ENCODE results near the gene ISYNA1.

Gene ISYNA1

GRCh38 chr19:18396471-18397241 lies 41.3 kb downstream of the ISYNA1 start:
- H3K36me3 ChIP-seq (ENCODE audit: control insufficient read depth, insufficient read depth, low read length), result no peaks in the 10 kb centered on the region
- H3K27ac ChIP-seq (ENCODE audit: low read depth, low read length), result no peak overlapping the region
- no peaks in the 10 kb centered on the region for H3K4me1 ChIP-seq (ENCODE audit: control insufficient read depth, insufficient read depth, low read length)
- H3K27me3 ChIP-seq (ENCODE audit: control insufficient read depth, insufficient read depth, low read length), result peaks cover 8% of the 10 kb centered on the region
- peak overlapping the region; percentile 23 for H3K4me3 ChIP-seq (ENCODE audit: low read length)
- H3K9ac ChIP-seq (ENCODE audit: low read length), result no peak overlapping the region

- Histone ChIP-seq H3K4me1 (ENCODE audit: control insufficient read depth, insufficient read depth, low read length) (no peaks in the 10 kb centered on the region), H3K27ac (ENCODE audit: low read depth, low read length) (no peak overlapping the region), H3K4me3 (ENCODE audit: low read length) (no peak overlapping the region), H3K9ac (ENCODE audit: low read length) (no peak overlapping the region), H3K36me3 (ENCODE audit: control insufficient read depth, insufficient read depth, low read length) (no peaks in the 10 kb centered on the region), H3K27me3 (ENCODE audit: control insufficient read depth, insufficient read depth, low read length) (peaks cover 8% of the 10 kb centered on the region)
Observed at GRCh38 chr19:18393836-18394235, 44.1 kb downstream of the ISYNA1 start.

GRCh38 chr19:18392926-18393325 lies 45.0 kb downstream of the ISYNA1 start:
- Histone ChIP-seq H3K27me3 (ENCODE audit: control insufficient read depth, insufficient read depth, low read length) (peaks cover 8% of the 10 kb centered on the region), H3K9ac (ENCODE audit: low read length) (no peak overlapping the region), H3K4me3 (ENCODE audit: low read length) (no peak overlapping the region), H3K36me3 (ENCODE audit: control insufficient read depth, insufficient read depth, low read length) (no peaks in the 10 kb centered on the region), H3K4me1 (ENCODE audit: control insufficient read depth, insufficient read depth, low read length) (no peaks in the 10 kb centered on the region), H3K27ac (ENCODE audit: low read depth, low read length) (no peak overlapping the region)

GRCh38 chr19:18392417-18392816 lies 45.5 kb downstream of the ISYNA1 start:
- H3K4me3 ChIP-seq (ENCODE audit: low read length), result no peak overlapping the region
- peaks cover 8% of the 10 kb centered on the region for H3K27me3 ChIP-seq (ENCODE audit: control insufficient read depth, insufficient read depth, low read length)
- H3K27ac ChIP-seq (ENCODE audit: low read depth, low read length), result no peak overlapping the region
- H3K4me1 ChIP-seq (ENCODE audit: control insufficient read depth, insufficient read depth, low read length), result no peaks in the 10 kb centered on the region
- no peaks in the 10 kb centered on the region for H3K36me3 ChIP-seq (ENCODE audit: control insufficient read depth, insufficient read depth, low read length)
- no peak overlapping the region for H3K9ac ChIP-seq (ENCODE audit: low read length)

- Histone ChIP-seq H3K27me3 (ENCODE audit: control insufficient read depth, insufficient read depth, low read length) (peaks cover 7% of the 10 kb centered on the region), H3K36me3 (ENCODE audit: control insufficient read depth, insufficient read depth, low read length) (no peaks in the 10 kb centered on the region), H3K9ac (ENCODE audit: low read length) (no peak overlapping the region), H3K27ac (ENCODE audit: low read depth, low read length) (no peak overlapping the region), H3K4me3 (ENCODE audit: low read length) (no peak overlapping the region), H3K4me1 (ENCODE audit: control insufficient read depth, insufficient read depth, low read length) (no peaks in the 10 kb centered on the region)
Observed at GRCh38 chr19:18391509-18392075, 46.3 kb downstream of the ISYNA1 start.

GRCh38 chr19:18390065-18390907 lies 47.6 kb downstream of the ISYNA1 start:
- H3K4me1 ChIP-seq (ENCODE audit: control insufficient read depth, insufficient read depth, low read length), result no peaks in the 10 kb centered on the region
- H3K27ac ChIP-seq (ENCODE audit: low read depth, low read length), result no peak overlapping the region
- no peak overlapping the region for H3K4me3 ChIP-seq (ENCODE audit: low read length)
- no peak overlapping the region for H3K9ac ChIP-seq (ENCODE audit: low read length)
- peaks cover 5% of the 10 kb centered on the region for H3K27me3 ChIP-seq (ENCODE audit: control insufficient read depth, insufficient read depth, low read length)
- no peaks in the 10 kb centered on the region for H3K36me3 ChIP-seq (ENCODE audit: control insufficient read depth, insufficient read depth, low read length)

GRCh38 chr19:18389726-18390064 lies 48.2 kb downstream of the ISYNA1 start:
- H3K36me3 ChIP-seq (ENCODE audit: control insufficient read depth, insufficient read depth, low read length), result no peaks in the 10 kb centered on the region
- peaks cover 5% of the 10 kb centered on the region for H3K27me3 ChIP-seq (ENCODE audit: control insufficient read depth, insufficient read depth, low read length)
- no peaks in the 10 kb centered on the region for H3K4me1 ChIP-seq (ENCODE audit: control insufficient read depth, insufficient read depth, low read length)
- H3K4me3 ChIP-seq (ENCODE audit: low read length), result no peak overlapping the region
- H3K27ac ChIP-seq (ENCODE audit: low read depth, low read length), result no peak overlapping the region
- H3K9ac ChIP-seq (ENCODE audit: low read length), result no peak overlapping the region

- Histone ChIP-seq H3K36me3 (ENCODE audit: control insufficient read depth, insufficient read depth, low read length) (no peaks in the 10 kb centered on the region), H3K4me3 (ENCODE audit: low read length) (peak overlapping the region; percentile 45), H3K27me3 (ENCODE audit: control insufficient read depth, insufficient read depth, low read length) (peaks cover 5% of the 10 kb centered on the region), H3K9ac (ENCODE audit: low read length) (no peak overlapping the region), H3K27ac (ENCODE audit: low read depth, low read length) (no peak overlapping the region), H3K4me1 (ENCODE audit: control insufficient read depth, insufficient read depth, low read length) (no peaks in the 10 kb centered on the region)
Observed at GRCh38 chr19:18388960-18389725, 48.8 kb downstream of the ISYNA1 start.

- no peaks in the 10 kb centered on the region for H3K36me3 ChIP-seq (ENCODE audit: control insufficient read depth, insufficient read depth, low read length)
- peak overlapping the region; percentile 45 for H3K4me3 ChIP-seq (ENCODE audit: low read length)
- H3K4me1 ChIP-seq (ENCODE audit: control insufficient read depth, insufficient read depth, low read length), result no peaks in the 10 kb centered on the region
- H3K27me3 ChIP-seq (ENCODE audit: control insufficient read depth, insufficient read depth, low read length), result peaks cover 5% of the 10 kb centered on the region
- no peak overlapping the region for H3K9ac ChIP-seq (ENCODE audit: low read length)
- no peak overlapping the region for H3K27ac ChIP-seq (ENCODE audit: low read depth, low read length)
Observed at GRCh38 chr19:18388100-18388959, 49.6 kb downstream of the ISYNA1 start.

- Histone ChIP-seq H3K36me3 (ENCODE audit: control insufficient read depth, insufficient read depth, low read length) (no peaks in the 10 kb centered on the region), H3K4me3 (ENCODE audit: low read length) (peak overlapping the region; percentile 55), H3K4me1 (ENCODE audit: control insufficient read depth, insufficient read depth, low read length) (no peaks in the 10 kb centered on the region), H3K27ac (ENCODE audit: low read depth, low read length) (no peak overlapping the region), H3K27me3 (ENCODE audit: control insufficient read depth, insufficient read depth, low read length) (peaks cover 5% of the 10 kb centered on the region), H3K9ac (ENCODE audit: low read length) (no peak overlapping the region)
Observed at GRCh38 chr19:18386543-18387271, 51.2 kb downstream of the ISYNA1 start.
